HepG2 (cell line): ENCODE measurements around the gene NPW. TPM values are rescaled to one million over a fixed set of nuclear protein-coding genes. Genes with fewer than 3 reads are reported as not detected.

Experiments
- ATAC-seq: fragments of 200-7000 bp; cut with Tn5 transposase; 3 replicates; pipeline ENCODE4 v1.9.1; 2020; ENCODE audit warnings: mild to moderate bottlenecking, moderate library complexity
- BruUV-seq: library from RNA; stranded (reverse); fragments of 400-500 nt; replicated peaks from 2 replicates; lab custom pipeline; 2021; lab: Mats Ljungman, UMichigan
- CTCF ChIA-PET: fragments of 300-600 bp; formaldehyde crosslinking; extraction: SDS; loops from one replicate; lab custom pipeline; 2021; ENCODE audit warnings: low total read pairs, inconsistent platforms, low intra/inter-chr PET ratio; lab: Yijun Ruan, JAX
- POLR2A ChIA-PET: fragments of 350-600 bp; sonication (Branson Sonifier 250); formaldehyde crosslinking; loops from one replicate; lab custom pipeline; 2020; ENCODE audit warnings: antibody characterized with exemption, inconsistent platforms; lab: Yijun Ruan, JAX
- DNase-seq: peaks from one replicate; pipeline ENCODE4 v3.0.0-alpha.2; 2015; ENCODE audit warnings: low spot score
- FAIRE-seq: peaks from 3 replicates; lab custom pipeline; 2011; peaks lifted over from hg19 to GRCh38; lab: Jason Lieb, UNC
- H2AFZ ChIP-seq: one replicate; pipeline ENCODE4 v1.6.1; 2011; ENCODE audit warnings: low read length, inconsistent platforms
- H3K27ac ChIP-seq: fragments of 300-600 bp; 3 replicates; pipeline ENCODE4 v1.8.0; 2011; ENCODE audit warnings: mixed run types, mild to moderate bottlenecking, mixed read lengths, low read length, inconsistent platforms; ENCODE audit not compliant: insufficient read depth; ENCODE audit errors: extremely low read length
- H3K27me3 ChIP-seq, 2 experiments: fragments of 200-600 bp in 1 of 2; 2 replicates in 1 of 2; 3 replicates in 1 of 2; pipeline versions ENCODE4 v1.6.0 to v1.8.0; 2011; ENCODE audit warnings: low read length in 2 of 2, mild to moderate bottlenecking in 2 of 2, moderate library complexity in 2 of 2, inconsistent platforms in 1 of 2; ENCODE audit not compliant: insufficient read depth in 2 of 2, control insufficient read depth in 1 of 2
- H3K36me3 ChIP-seq, 2 experiments: fragments of 200-600 bp in 1 of 2; replicated peaks in 1 of 2; 2 replicates in 1 of 2; 3 replicates in 1 of 2; pipeline versions ENCODE4 v1.5.1 to v1.8.0; 2011; ENCODE audit warnings: low read length in 2 of 2, inconsistent platforms in 1 of 2; ENCODE audit not compliant: insufficient read depth in 2 of 2, control insufficient read depth in 1 of 2
- H3K4me1 ChIP-seq: 2 replicates; pipeline ENCODE4 v1.5.1; 2012; ENCODE audit warnings: low read length, inconsistent platforms; ENCODE audit not compliant: insufficient read depth
- H3K4me2 ChIP-seq: 2 replicates; pipeline ENCODE4 v1.6.0; 2011; ENCODE audit warnings: low read depth, low read length, inconsistent platforms
- H3K4me3 ChIP-seq, 3 experiments: fragments of 200-600 bp in 1 of 3; sonication (generic), shearing (Covaris generic) in 1 of 3; replicated peaks in 1 of 3; 2 replicates each; pipeline ENCODE4 v1.5.1; 2011 to 2016; ENCODE audit warnings: low read length in 3 of 3, inconsistent platforms in 2 of 3, low read depth in 2 of 3, mild to moderate bottlenecking in 2 of 3, control low read depth in 1 of 3, mixed read lengths in 1 of 3; ENCODE audit not compliant: insufficient read depth in 1 of 3
- H3K79me2 ChIP-seq: one replicate; pipeline ENCODE4 v1.6.1; 2011; ENCODE audit warnings: low read length, inconsistent platforms; ENCODE audit not compliant: insufficient read depth
- H3K9ac ChIP-seq: 2 replicates; pipeline ENCODE4 v1.6.0; 2011; ENCODE audit warnings: mild to moderate bottlenecking, low read depth, low read length, inconsistent platforms; ENCODE audit not compliant: insufficient read depth
- H3K9me3 ChIP-seq: 2 replicates; pipeline ENCODE4 v1.5.1; 2012; ENCODE audit warnings: mild to moderate bottlenecking, low read length
- H4K20me1 ChIP-seq: 2 replicates; pipeline ENCODE4 v1.6.0; 2011; ENCODE audit warnings: inconsistent platforms, mild to moderate bottlenecking, low read length, moderate library complexity; ENCODE audit not compliant: insufficient read depth
- RBFOX2 ChIP-seq: fragments of 200-400 bp; formaldehyde crosslinking; IDR thresholded peaks from 2 replicates; pipeline ENCODE4 v1.6.1; 2017; ENCODE audit warnings: low read depth, mild to moderate bottlenecking, low read length
- TSC22D2 ChIP-seq: sonication (generic); formaldehyde crosslinking; IDR thresholded peaks from 2 replicates; pipeline ENCODE4 v1.5.1; 2020; ENCODE audit warnings: missing genetic modification reagents, mild to moderate bottlenecking, borderline replicate concordance
- ZBTB33 ChIP-seq: sonication (generic); formaldehyde crosslinking; IDR thresholded peaks from 2 replicates; pipeline ENCODE4 v1.4.0; 2020; ENCODE audit warnings: missing genetic modification reagents
- ZNF570 ChIP-seq: sonication (generic); formaldehyde crosslinking; IDR thresholded peaks from 2 replicates; pipeline ENCODE4 v1.4.0; 2020; ENCODE audit warnings: mild to moderate bottlenecking, missing genetic modification reagents, borderline replicate concordance
- ZNF747 ChIP-seq: sonication (generic); formaldehyde crosslinking; IDR thresholded peaks from 2 replicates; pipeline ENCODE4 v1.8.1; 2023; ENCODE audit warnings: missing genetic modification reagents, mild to moderate bottlenecking, borderline replicate concordance
- ZNF841 ChIP-seq: sonication (generic); formaldehyde crosslinking; IDR thresholded peaks from 2 replicates; pipeline ENCODE4 v1.8.1; 2023; ENCODE audit warnings: missing genetic modification reagents, borderline replicate concordance
- WGBS: methylation state at CpG from one replicate; pipeline ENCODE4 v1.1.6; 2017; ENCODE audit warnings: low lambda C conversion rate; 5-methylcytosine and 5-hydroxymethylcytosine counted together
- in situ Hi-C: cut with HindIII; loops from 2 replicates; pipeline ENCODE4 v1.10.0; 2017; ENCODE audit warnings: low pct_unique_long_range_greater_than_20kb; ENCODE audit not compliant: extremely low pct_ligation_motif_present
- intact Hi-C: fragments of 100-400 bp; cut with micrococcal nuclease; formaldehyde crosslinking; loops from one replicate; pipeline ENCODE4 v1.10.0; 2022; ENCODE audit not compliant: unreplicated experiment
- polyA plus RNA-seq, 8 experiments: library from polyadenylated mRNA; depleted of rRNA in 3 of 8; stranded (reverse) in 7 of 8; unstranded in 1 of 8; fragments of >200 nt; fragmentation: Illumina TruSeq in 4 of 8; extraction: Trizol in 4 of 8; gene quantifications; 2 replicates each; pipeline versions ENCODE4 v1.2.1 to v1.2.3, GENCODE V29; 2011 to 2016; ENCODE audit warnings: low read depth in 4 of 8, missing spikeins in 1 of 8, mixed read lengths in 1 of 8; ENCODE audit not compliant: insufficient read depth in 1 of 8
- total RNA-seq, 5 experiments: library from RNA; depleted of rRNA; stranded (reverse); fragments of >200 nt; fragmentation: Illumina TruSeq; extraction: Trizol; gene quantifications; 2 replicates each; pipeline ENCODE4 v1.2.3, GENCODE V29; 2016; ENCODE audit warnings: low read depth in 1 of 5

The NPW gene
- total and polyA plus RNA-seq, 2 of the 13 experiments (the other 11 are each of a cell fraction or from before 2014, with no cell fraction given), result 0.24 to 0.97 TPM

DNA sequence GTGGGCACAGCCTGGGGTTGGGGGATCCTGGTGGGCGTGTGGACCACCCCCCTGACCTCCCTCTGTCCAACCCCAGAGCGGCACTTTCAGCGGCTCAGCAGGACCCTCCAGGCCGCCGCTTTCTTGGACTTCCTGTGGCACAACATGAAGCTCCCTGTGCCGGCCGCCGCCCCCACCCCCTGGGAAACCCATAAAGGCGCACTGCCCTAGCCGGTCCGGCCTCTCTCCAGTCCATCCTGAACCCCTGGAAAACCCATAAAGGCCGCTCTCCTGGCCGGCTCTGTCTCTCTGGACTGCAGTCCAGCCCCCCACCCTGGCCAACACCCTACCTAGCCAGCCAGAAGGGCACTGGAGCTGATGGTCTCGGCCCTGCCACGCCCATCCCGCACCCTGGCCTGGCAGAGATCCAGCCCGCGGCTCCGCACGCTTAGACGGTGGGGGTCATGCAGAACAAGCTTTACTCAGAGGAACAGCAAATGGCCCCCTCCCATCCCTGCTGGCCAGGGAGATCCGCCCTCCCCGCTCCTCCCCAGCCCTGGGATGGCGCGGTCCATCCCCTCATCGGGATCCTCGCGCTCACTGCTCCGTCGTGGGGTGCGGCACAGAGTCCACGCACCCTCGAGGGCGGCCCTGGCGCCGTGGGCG is 41.0 kb upstream of the NPW start (continued):
- TF ChIP-seq ZNF570 (CRISPR knock-in tag) (no peak), TSC22D2 (CRISPR knock-in tag) (no peak), ZNF747 (no peak)
- TF ChIP-seq, all 625 proteins: peak for 0

DNA sequence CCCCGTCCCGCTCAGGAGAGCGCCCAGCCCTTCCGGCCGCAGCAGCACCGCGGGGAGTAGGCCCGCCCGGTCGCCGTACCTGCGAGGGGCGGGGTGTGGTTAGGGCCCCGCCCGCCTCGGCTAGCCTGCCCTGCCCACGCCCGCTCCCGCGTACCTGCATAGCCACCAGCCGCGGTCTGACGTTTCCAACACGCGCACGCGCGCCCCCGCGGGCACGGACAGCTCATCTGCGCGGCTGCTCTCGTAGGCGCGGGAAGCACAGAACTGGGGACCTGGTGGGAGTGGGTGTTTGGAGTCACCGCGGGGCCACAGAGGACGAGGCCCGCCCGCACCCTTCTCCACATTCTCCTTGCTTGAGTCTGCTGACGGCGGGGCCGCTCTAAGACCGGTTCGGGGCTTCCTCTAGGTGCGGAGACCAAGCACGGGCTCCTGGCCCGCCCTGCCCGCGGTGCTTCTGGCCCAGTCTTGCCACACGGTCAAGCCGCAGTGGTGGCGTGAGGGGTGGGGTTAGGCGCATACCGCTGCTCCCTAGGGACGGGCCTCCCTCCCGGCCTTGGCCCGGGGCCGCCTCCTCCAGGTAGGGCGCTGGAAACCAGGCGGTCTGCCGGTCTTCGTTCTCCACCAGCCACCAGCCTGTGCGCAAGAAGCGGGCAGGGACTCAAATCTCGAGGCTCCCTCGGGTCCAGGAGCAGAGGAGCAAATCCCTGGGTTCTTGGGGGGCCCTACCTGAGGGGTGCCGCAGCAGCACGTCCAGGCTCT is 40.1 kb upstream of the NPW start:
- H3K4me1 ChIP-seq, result peaks cover 21% of the 10 kb centered on the region
- H3K9me3 ChIP-seq, result no peaks in the 10 kb centered on the region
- no peaks in the 10 kb centered on the region for H4K20me1 ChIP-seq
- 97% methylated on average over 59 of the region's 70 CpGs for WGBS
- no peak overlapping the region for H3K27ac ChIP-seq
- DNase-seq (no peak), FAIRE-seq (no peak), ATAC-seq (no peak)
- H3K27me3 ChIP-seq, result no peaks in the 10 kb centered on the region
- intact Hi-C loops (no loop called here), in situ Hi-C loops (no loop called here)
- H3K4me3 ChIP-seq, result no peak overlapping the region
- H3K4me2 ChIP-seq, result no peak overlapping the region
- ChIA-PET POLR2A (interaction anchor here (1.4 to 6.8 kb wide), 2 partner anchors 15 kb away, joined by 4 to 62 read pairs; partner anchors contain the start of gene RPS2), CTCF (no interaction called here)
- peaks cover 18 to 30% of the 10 kb centered on the region in 2 experiments; a peak in 3 of 5 replicates for H3K36me3 ChIP-seq
- TF ChIP-seq RBFOX2 (peak; percentile 14; the same call in 1 of the 2 replicates), ZNF841 (CRISPR knock-in tag) (no peak), ZBTB33 (CRISPR knock-in tag) (peak; percentile 7; the same call in 1 of the 2 replicates)
- no TSS peak for BruUV-seq
- H2AFZ ChIP-seq, result no peak overlapping the region
- no peak overlapping the region for H3K9ac ChIP-seq
- H3K79me2 ChIP-seq, result no peaks in the 10 kb centered on the region
